GM12878 (cell line): ENCODE results near the gene BTNL8. TPM values are rescaled to one million over a fixed set of nuclear protein-coding genes. Genes with fewer than 3 reads are reported as not detected.

Source experiments
- ATAC-seq: fragments of 200-7000 bp; cut with Tn5 transposase; 3 replicates; pipeline ENCODE4 v1.9.1; 2020; ENCODE audit warnings: mild to moderate bottlenecking, moderate library complexity
- BruUV-seq: library from RNA; stranded (reverse); fragments of 400-500 nt; replicated peaks from 2 replicates; lab custom pipeline; 2021; lab: Mats Ljungman, UMichigan
- CTCF ChIA-PET: fragments of 300-600 bp; sonication (Branson Sonifier 250); formaldehyde crosslinking; extraction: SDS; loops from one replicate; lab custom pipeline; 2021; ENCODE audit warnings: inconsistent platforms; lab: Yijun Ruan, JAX
- POLR2A ChIA-PET: fragments of 350-600 bp; formaldehyde crosslinking; extraction: SDS; loops from one replicate; lab custom pipeline; 2021; ENCODE audit warnings: inconsistent platforms; lab: Charles Lee
- RAD21 ChIA-PET: fragments of 300-600 bp; sonication (Branson Sonifier 250); formaldehyde crosslinking; loops from one replicate; lab custom pipeline; 2023; ENCODE audit warnings: antibody characterized with exemption; ENCODE audit not compliant: unreplicated experiment; lab: Charles Lee
- SMC1A ChIA-PET: fragments of 300-600 bp; sonication (Branson Sonifier 250); formaldehyde crosslinking; loops from one replicate; lab custom pipeline; 2023; ENCODE audit not compliant: unreplicated experiment, uncharacterized antibody; lab: Charles Lee
- DNase-seq: peaks from one replicate; pipeline ENCODE4 v3.0.0-alpha.2; 2011; ENCODE audit warnings: low read depth, low spot score
- FAIRE-seq: peaks from 3 replicates; lab custom pipeline; 2011; peaks lifted over from hg19 to GRCh38; lab: Jason Lieb, UNC
- H2AFZ ChIP-seq: 2 replicates; pipeline ENCODE4 v1.6.0; 2011; ENCODE audit warnings: low read depth, low read length, control low read depth; ENCODE audit not compliant: control insufficient read depth
- H3K27ac ChIP-seq: 2 replicates; pipeline ENCODE4 v1.5.1; 2011; ENCODE audit warnings: control low read depth; ENCODE audit not compliant: control insufficient read depth, insufficient read depth
- H3K27me3 ChIP-seq, 2 experiments: replicated peaks in 1 of 2; 2 replicates each; pipeline versions ENCODE4 v1.6.0 to v1.6.1; 2011; ENCODE audit warnings: low read length in 1 of 2; ENCODE audit not compliant: control insufficient read depth in 2 of 2, insufficient read depth in 2 of 2
- H3K36me3 ChIP-seq, 2 experiments: 2 replicates each; pipeline ENCODE4 v1.5.1; 2011; ENCODE audit warnings: low read length in 1 of 2; ENCODE audit not compliant: control insufficient read depth in 2 of 2, insufficient read depth in 2 of 2
- H3K4me1 ChIP-seq: 2 replicates; pipeline ENCODE4 v1.6.1; 2011; ENCODE audit warnings: mild to moderate bottlenecking, low read length, moderate library complexity, mixed read lengths; ENCODE audit not compliant: control insufficient read depth, insufficient read depth
- H3K4me2 ChIP-seq: 2 replicates; pipeline ENCODE4 v1.6.0; 2011; ENCODE audit warnings: control low read depth; ENCODE audit not compliant: control insufficient read depth, insufficient read depth
- H3K4me3 ChIP-seq: fragments of 200-600 bp; sonication (generic); 2 replicates; pipeline ENCODE4 v1.5.1; 2016
- H3K79me2 ChIP-seq: 2 replicates; pipeline ENCODE4 v1.6.0; 2011; ENCODE audit warnings: low read length; ENCODE audit not compliant: control insufficient read depth, insufficient read depth
- H3K9ac ChIP-seq: 2 replicates; pipeline ENCODE4 v1.8.0; 2011; ENCODE audit warnings: low read length, control low read depth, mixed read lengths; ENCODE audit not compliant: control insufficient read depth, insufficient read depth
- H3K9me3 ChIP-seq: replicated peaks from 3 replicates; pipeline ENCODE4 v1.5.1; 2011; ENCODE audit warnings: mild to moderate bottlenecking, low read length; ENCODE audit not compliant: control insufficient read depth, insufficient read depth
- H4K20me1 ChIP-seq: 2 replicates; pipeline ENCODE4 v1.6.0; 2011; ENCODE audit not compliant: control insufficient read depth, insufficient read depth
- CHD1 ChIP-seq: IDR thresholded peaks from 2 replicates; pipeline ENCODE4 v1.6.1; 2012; ENCODE audit warnings: low read depth, low read length, improper control_type of control experiment
- MEF2B ChIP-seq: fragments of 450-650 bp; IDR thresholded peaks from 2 replicates; pipeline ENCODE4 v1.6.1; 2018; ENCODE audit warnings: mild to moderate bottlenecking, moderate library complexity; ENCODE audit not compliant: partially characterized antibody, poor library complexity, severe bottlenecking
- ZBED1 ChIP-seq: IDR thresholded peaks from 2 replicates; pipeline ENCODE4 v1.6.1; 2016; ENCODE audit warnings: borderline replicate concordance
- ZNF24 ChIP-seq: fragments of 450-650 bp; IDR thresholded peaks from 2 replicates; pipeline ENCODE4 v1.6.1; 2017; ENCODE audit warnings: antibody characterized with exemption, mild to moderate bottlenecking
- WGBS: methylation state at CpG from one replicate; pipeline ENCODE4 v1.1.6; 2016; ENCODE audit warnings: low lambda C conversion rate; ENCODE audit not compliant: insufficient replicate concordance, insufficient coverage; ENCODE audit errors: missing lambda C conversion rate; 5-methylcytosine and 5-hydroxymethylcytosine counted together
- in situ Hi-C: fragments of 300-500 bp; cut with MboI; formaldehyde crosslinking; loops from 9 replicates; pipeline ENCODE4 v1.14.3; 2018; ENCODE audit warnings: mixed read lengths
- intact Hi-C: fragments of 100-400 bp; cut with micrococcal nuclease; formaldehyde crosslinking; loops from one replicate; pipeline ENCODE4 v1.14.2; 2022; ENCODE audit not compliant: unreplicated experiment
- polyA plus RNA-seq, 11 experiments: library from polyadenylated mRNA; depleted of rRNA in 4 of 11; unstranded in 6 of 11; stranded (reverse) in 5 of 11; fragments of >200 nt; fragmentation: Nextera tagmentation in 4 of 11; fragmentation: Illumina TruSeq in 1 of 11; extraction: Ambion mirVana in 4 of 11; extraction: Trizol in 1 of 11; gene quantifications; 1 replicate in 1 of 11; 2 replicates in 10 of 11; pipeline versions ENCODE4 v1.2.1 to v1.2.3, GENCODE V29; 2011 to 2016; ENCODE audit warnings: inconsistent platforms in 2 of 11, missing spikeins in 2 of 11, low read depth in 1 of 11
- total RNA-seq, 4 experiments: library from RNA; depleted of rRNA in 3 of 4; stranded (reverse); fragments of >200 nt in 3 of 4; fragmentation: Illumina TruSeq in 1 of 4; extraction: Trizol in 1 of 4; gene quantifications; 2 replicates each; pipeline versions ENCODE4 v1.2.1 to v1.2.3, GENCODE V29; 2013 to 2021
- TF ChIP-seq, protein P1 (sequence below): fragments of 450-650 bp; formaldehyde crosslinking; IDR thresholded peaks from 2 replicates; pipeline ENCODE4 v1.4.0; 2020; ENCODE audit warnings: mild to moderate bottlenecking, moderate library complexity

BTNL8 gene
- total and polyA plus RNA-seq, 10 of the 15 experiments (the other 5 are each of a cell fraction or from before 2014, with no cell fraction given): 0.13 to 3.4 (median 0.26) TPM; not detected in 2

DNA sequence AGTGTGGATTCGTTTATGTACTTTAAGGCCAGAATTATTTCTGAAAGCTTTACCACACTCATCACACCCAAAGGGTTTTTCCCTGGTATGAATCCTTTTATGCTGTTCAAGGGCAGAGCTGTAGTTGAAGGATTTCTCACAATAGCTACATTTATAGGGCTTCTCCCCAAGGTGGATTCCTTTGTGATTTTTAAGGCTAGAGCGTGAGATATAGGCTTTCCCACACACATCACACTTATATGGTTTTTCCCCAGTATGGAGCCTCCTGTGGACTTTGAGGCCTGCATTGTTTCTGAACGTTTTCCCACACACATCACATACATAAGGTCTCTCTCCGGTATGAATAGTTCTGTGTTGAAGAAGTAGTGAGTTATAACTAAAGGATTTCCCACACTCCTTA, 49.1 kb upstream of the BTNL8 start:
- Histone ChIP-seq H2AFZ (no peak overlapping the region), H3K9me3 (peaks cover 40% of the 10 kb centered on the region)
- FAIRE-seq: no peak
- POLR2A ChIA-PET: interaction anchor here (1.0 to 1.1 kb wide), 3 partner anchors 12 to 42 kb away, joined by 3 read pairs; no protein-coding TSS in a partner anchor
- TF ChIP-seq ZNF24 (no peak), ZBED1 (no peak), CHD1 (no peak), MEF2B (peak; percentile 67)
- TF ChIP-seq, protein P1, sequence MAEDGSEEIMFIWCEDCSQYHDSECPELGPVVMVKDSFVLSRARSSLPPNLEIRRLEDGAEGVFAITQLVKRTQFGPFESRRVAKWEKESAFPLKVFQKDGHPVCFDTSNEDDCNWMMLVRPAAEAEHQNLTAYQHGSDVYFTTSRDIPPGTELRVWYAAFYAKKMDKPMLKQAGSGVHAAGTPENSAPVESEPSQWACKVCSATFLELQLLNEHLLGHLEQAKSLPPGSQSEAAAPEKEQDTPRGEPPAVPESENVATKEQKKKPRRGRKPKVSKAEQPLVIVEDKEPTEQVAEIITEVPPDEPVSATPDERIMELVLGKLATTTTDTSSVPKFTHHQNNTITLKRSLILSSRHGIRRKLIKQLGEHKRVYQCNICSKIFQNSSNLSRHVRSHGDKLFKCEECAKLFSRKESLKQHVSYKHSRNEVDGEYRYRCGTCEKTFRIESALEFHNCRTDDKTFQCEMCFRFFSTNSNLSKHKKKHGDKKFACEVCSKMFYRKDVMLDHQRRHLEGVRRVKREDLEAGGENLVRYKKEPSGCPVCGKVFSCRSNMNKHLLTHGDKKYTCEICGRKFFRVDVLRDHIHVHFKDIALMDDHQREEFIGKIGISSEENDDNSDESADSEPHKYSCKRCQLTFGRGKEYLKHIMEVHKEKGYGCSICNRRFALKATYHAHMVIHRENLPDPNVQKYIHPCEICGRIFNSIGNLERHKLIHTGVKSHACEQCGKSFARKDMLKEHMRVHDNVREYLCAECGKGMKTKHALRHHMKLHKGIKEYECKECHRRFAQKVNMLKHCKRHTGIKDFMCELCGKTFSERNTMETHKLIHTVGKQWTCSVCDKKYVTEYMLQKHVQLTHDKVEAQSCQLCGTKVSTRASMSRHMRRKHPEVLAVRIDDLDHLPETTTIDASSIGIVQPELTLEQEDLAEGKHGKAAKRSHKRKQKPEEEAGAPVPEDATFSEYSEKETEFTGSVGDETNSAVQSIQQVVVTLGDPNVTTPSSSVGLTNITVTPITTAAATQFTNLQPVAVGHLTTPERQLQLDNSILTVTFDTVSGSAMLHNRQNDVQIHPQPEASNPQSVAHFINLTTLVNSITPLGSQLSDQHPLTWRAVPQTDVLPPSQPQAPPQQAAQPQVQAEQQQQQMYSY: no peak
- TF ChIP-seq, all 136 proteins: peak for 1
- ATAC-seq (no peak), DNase-seq (no peak)
- Histone ChIP-seq H3K4me3 (no peak overlapping the region), H3K27ac (no peak overlapping the region), H3K4me1 (no peaks in the 10 kb centered on the region), H3K4me2 (no peak overlapping the region), H3K27me3 (no peaks in the 10 kb centered on the region), H3K36me3 (peaks cover 12 to 22% of the 10 kb centered on the region in 2 experiments), H4K20me1 (no peaks in the 10 kb centered on the region), H3K79me2 (no peaks in the 10 kb centered on the region), H3K9ac (no peak overlapping the region)
- intact Hi-C loops: no loop called here
- ChIA-PET SMC1A (interaction anchor here (0.9 to 1.1 kb wide), 3 partner anchors 28 to 301 kb away, joined by 3 read pairs; no protein-coding TSS in a partner anchor), RAD21 (no interaction called here), CTCF (interaction anchor here (0.8 to 2.6 kb wide), 3 partner anchors 8 to 67 kb away, joined by 3 to 6 read pairs (median 3); no protein-coding TSS in a partner anchor)
- no TSS peak for BruUV-seq
- in situ Hi-C loops: no loop called here
- WGBS: 72% methylated on average over 4 of the region's 4 CpGs
